HCT116 (cell line): ENCODE measurements around the gene GPR150.

Experiments
- CEBPB ChIP-seq: IDR thresholded peaks from 2 replicates; pipeline ENCODE4 v1.6.1; 2012; ENCODE audit warnings: low read depth
- CTCF ChIP-seq, 3 experiments: fragments of 200-600 bp in 1 of 3; sonication (generic) in 1 of 3; IDR thresholded peaks in 2 of 3; conservative IDR thresholded peaks in 1 of 3; 2 replicates each; pipeline ENCODE4 v1.5.1; 2012 to 2017; ENCODE audit warnings: low read depth in 2 of 3, low read length in 2 of 3, antibody characterized with exemption in 1 of 3, borderline replicate concordance in 1 of 3, control low read depth in 1 of 3, mild to moderate bottlenecking in 1 of 3, mixed read lengths in 1 of 3, mixed run types in 1 of 3, moderate library complexity in 1 of 3; ENCODE audit not compliant: insufficient read depth in 1 of 3
- EGR1 ChIP-seq: IDR thresholded peaks from 2 replicates; pipeline ENCODE4 v1.6.1; 2012; ENCODE audit warnings: low read depth
- EZH2 ChIP-seq: fragments of 200-600 bp; sonication (generic); IDR thresholded peaks from 2 replicates; pipeline ENCODE4 v1.6.1; 2017; ENCODE audit warnings: antibody characterized with exemption, mixed run types
- JUND ChIP-seq: IDR thresholded peaks from 2 replicates; pipeline ENCODE4 v1.6.1; 2012
- POLR2A ChIP-seq: IDR thresholded peaks from 2 replicates; pipeline ENCODE4 v1.7.0; 2011; ENCODE audit warnings: borderline replicate concordance; ENCODE audit not compliant: insufficient read depth, insufficient read length; ENCODE audit errors: extremely low read depth
- POLR2AphosphoS5 ChIP-seq: IDR thresholded peaks from 2 replicates; pipeline ENCODE4 v1.6.1; 2011; ENCODE audit warnings: mild to moderate bottlenecking, low read depth, low read length, moderate library complexity
- SIN3A ChIP-seq: IDR thresholded peaks from 2 replicates; pipeline ENCODE4 v1.6.1; 2012; ENCODE audit warnings: low read depth
- YY1 ChIP-seq: IDR thresholded peaks from 2 replicates; pipeline ENCODE4 v1.6.1; 2011; ENCODE audit warnings: low read length, low read depth, moderate library complexity, mild to moderate bottlenecking; ENCODE audit not compliant: insufficient replicate concordance; ENCODE audit errors: extremely low read depth
- ZBTB33 ChIP-seq: IDR thresholded peaks from 2 replicates; pipeline ENCODE4 v1.6.1; 2011; ENCODE audit warnings: mild to moderate bottlenecking, low read length, moderate library complexity; ENCODE audit not compliant: insufficient replicate concordance; ENCODE audit errors: extremely low read depth
- ZFX ChIP-seq: fragments of 450-650 bp; IDR thresholded peaks from 2 replicates; pipeline ENCODE4 v1.6.1; 2017

GRCh38 chr5:95615164-95615467, 4.8 kb upstream of the GPR150 start:
- TF ChIP-seq CEBPB, result no peak
- TF ChIP-seq CTCF (IDR thresholded peaks at IDR 0.05 in 2 of 3, conservative IDR thresholded peaks at IDR 0.05 in 1 of 3; ENCODE audit: borderline replicate concordance in 1 of 3, insufficient read depth in 1 of 3, low read depth in 2 of 3, low read length in 2 of 3), result no peak
- TF ChIP-seq EZH2, result no peak
- TF ChIP-seq SIN3A, result no peak
- no peak for TF ChIP-seq POLR2A
- TF ChIP-seq ZFX, result no peak
- TF ChIP-seq EGR1, result no peak
- TF ChIP-seq YY1, result no peak
- no peak for TF ChIP-seq JUND
- no peak for TF ChIP-seq ZBTB33
- TF ChIP-seq POLR2AphosphoS5, result no peak
